HG03039 (cell line): ENCODE data around the gene CTTN.
"Not testable (repeated sequence)": the region's sequence is repeated elsewhere in the genome, so short reads cannot be mapped to it uniquely, and the experiment has no call there.

Source experiments
- ATAC-seq: cut with Tn5 transposase; IDR thresholded peaks from one replicate; pipeline ENCODE4 v1.9.1; 2021; ENCODE audit warnings: mild to moderate bottlenecking, moderate library complexity; ENCODE audit not compliant: unreplicated experiment

CTTN gene

DNA sequence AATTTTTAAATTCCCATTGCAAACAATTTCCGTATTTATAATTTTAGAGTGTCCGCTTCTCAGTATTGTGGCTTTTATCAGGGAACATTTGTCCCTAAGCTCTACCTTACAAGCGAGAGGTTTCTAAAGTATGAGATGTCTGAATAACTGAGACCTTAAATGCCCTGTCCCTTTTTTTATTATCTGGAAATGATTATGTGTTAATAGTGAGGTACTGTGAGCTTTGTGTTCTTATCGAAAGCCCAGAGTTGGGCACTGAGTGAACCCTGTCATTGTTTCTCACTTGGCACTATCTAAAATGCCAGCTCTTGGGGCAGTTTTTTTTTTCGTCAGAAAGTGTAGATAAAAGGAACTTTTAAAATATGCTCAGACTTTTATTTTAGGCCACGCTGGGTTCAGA is 9.5 kb downstream of the CTTN start:
- no peak for ATAC-seq

GRCh38 chr11:70408326-70408725 is 10.0 kb downstream of the CTTN start:
- ATAC-seq = not testable (repeated sequence)

DNA sequence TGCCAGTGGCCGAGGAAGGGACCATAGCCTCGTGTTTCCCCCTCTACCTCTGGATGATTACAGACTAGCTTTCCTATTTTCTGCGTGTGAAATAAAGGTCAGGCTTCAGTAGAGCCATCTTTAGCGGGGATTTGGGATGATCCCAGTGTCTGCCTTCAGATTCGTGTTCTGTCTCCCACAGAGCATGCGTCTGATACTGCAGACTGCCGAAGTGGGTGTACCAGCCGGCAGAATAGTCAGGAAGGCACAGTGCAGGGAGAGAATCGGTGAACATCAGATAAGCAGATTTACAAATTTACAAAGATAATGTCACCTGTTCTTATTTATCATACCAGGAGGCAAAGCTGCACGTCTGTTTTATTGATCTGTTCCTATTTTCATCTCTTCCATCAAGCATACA is 11.1 kb downstream of the CTTN start:
- no peak for ATAC-seq

DNA sequence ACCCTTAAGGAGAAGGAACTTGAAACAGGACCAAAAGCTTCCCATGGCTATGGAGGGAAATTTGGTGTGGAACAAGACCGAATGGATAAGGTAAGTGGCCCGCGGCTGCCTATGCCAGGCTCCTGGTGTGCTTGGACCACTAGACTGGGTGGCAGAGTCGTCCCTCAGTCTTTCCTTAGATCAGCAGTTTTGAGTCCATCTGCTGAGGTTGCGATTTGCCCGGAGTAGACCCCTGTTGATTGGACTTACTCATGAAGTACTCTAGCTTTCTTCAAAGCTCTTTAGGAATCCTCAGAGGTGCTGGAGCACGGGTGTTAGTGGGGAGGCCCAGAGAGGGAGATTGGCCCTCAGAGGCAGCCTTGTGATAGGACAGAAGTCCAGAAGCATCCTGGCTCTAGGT is 11.5 kb downstream of the CTTN start:
- no peak for ATAC-seq

- ATAC-seq = no peak
These were observed 12.2 kb downstream of the CTTN start for GRCh38 chr11:70410276-70411205.

- ATAC-seq = no peak
These were observed 13.6 kb downstream of the CTTN start for GRCh38 chr11:70411713-70412452.

DNA sequence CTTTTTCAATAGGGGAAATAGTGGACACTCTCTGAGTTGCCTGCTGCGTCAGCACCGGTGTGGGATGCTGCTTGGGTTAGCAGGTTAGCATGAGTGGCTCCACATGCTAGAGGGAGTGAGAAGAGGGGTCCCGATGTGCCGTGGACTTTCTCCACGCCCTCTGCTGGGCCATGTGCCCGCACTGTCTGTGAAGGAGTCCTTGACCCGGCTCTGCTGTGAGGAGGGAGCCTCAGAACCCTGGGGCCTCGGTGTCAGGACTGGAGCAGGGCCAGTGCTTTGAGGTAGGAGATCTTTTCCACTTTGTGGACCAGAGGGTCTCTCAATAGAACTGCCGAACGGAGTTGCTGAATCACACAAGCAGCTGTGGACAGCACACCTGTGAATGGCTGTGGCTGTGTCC is 14.8 kb downstream of the CTTN start:
- no peak for ATAC-seq

- no peak for ATAC-seq
These were observed 16.2 kb downstream of the CTTN start for GRCh38 chr11:70414341-70415100.

GRCh38 chr11:70415191-70415590 is 16.9 kb downstream of the CTTN start:
- no peak for ATAC-seq

DNA sequence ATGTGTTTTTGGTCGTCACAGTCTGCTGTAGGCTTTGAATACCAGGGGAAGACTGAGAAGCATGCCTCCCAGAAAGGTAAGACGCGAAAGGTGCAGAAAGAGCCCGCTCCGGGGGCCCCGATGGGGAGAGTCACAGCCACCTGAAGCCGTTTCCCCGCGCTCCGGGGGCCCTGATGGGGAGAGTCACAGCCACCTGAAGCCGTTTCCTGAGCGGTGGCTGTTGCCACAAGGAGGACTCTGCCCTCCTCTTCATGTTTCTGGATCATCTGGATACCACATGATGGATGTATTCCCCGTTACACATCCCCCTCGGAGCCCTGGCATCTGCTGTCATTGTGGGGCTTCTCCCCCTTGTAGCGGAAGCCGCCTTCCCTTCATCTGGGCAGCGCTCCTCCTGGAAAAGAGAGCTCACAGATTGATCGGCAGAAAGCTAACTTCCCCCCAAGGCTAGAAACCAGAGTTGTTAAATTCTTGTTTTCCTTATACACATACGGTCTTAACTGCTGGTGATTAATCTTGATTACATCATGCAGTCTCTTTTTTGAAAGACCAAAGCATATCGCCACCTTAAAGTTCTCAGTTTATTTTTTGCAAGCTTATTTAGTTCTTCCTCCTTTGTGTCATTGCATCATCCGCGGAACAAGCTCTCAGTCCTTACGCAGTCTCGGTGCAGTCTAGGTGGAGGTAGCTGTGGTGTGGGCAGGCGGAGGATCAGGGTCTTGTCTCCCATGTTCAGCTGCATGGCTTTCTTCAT is 17.5 kb downstream of the CTTN start:
- no peak for ATAC-seq

DNA sequence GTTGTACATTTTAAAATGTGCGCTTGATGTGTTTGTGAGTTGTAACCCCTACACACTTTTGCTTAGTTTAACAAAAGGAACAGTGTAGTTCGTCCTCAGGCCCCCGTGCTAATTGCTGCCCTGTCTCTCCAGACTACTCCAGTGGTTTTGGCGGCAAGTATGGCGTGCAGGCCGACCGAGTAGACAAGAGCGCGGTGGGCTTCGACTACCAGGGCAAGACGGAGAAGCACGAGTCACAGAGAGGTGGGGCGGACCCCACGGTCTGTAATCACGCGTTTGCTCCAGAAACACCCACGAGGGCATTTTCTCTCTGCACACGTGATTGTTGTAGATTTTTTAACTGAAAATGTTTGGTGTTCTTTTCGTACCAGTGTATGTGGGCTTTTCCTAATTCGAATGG is 18.6 kb downstream of the CTTN start:
- no peak for ATAC-seq

DNA sequence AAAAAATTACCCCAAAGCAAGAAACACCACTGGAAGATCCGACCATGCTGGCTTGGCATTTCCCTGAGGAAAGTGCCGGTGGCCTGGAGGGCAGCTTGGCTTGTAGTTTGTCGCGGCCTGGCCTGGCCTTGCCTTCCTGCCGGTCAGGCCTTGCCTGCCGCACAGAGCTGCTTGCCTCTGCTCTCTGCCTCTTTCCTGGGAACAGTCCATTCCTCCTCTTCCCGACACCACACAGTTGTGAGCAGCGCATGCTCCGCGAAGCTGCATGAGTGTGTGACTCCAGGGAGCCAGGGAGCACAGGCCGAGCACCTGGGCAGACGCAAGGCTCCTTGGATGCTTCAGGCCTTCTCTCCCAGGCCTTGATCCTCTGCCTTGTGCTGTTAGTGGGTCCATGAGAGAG is 19.8 kb downstream of the CTTN start:
- no peak for ATAC-seq

DNA sequence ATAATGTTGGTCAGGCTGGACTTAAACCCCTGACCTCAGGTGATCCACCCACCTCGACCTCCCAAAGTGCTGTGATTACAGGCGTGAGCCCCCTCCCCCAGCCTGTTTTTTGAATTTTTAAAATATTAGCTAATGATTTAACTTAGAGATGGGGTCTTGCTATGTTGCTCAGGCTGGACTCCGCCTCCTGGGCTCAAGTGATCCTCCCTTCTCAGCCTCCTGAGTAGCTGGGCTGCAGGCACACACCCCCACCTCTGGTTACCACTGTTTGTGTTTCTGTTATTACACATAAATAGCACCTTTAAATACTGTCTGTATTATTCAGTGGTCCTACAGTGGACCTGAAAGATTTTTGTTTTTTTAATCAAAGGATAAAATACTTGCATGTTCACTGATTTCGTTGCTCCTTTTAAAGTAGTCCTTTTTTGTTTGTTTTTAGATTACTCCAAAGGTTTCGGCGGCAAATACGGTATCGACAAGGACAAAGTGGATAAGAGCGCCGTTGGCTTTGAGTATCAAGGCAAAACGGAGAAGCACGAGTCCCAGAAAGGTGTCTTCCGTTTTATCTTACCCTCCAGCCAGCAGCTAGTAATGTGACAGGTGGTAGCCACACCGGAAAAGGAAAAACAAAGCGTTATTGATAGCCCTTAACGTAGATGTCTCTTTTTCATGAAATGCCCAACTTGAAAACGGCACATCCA is 21.1 kb downstream of the CTTN start:
- ATAC-seq = no peak

- ATAC-seq = no peak
These were observed 21.7 kb downstream of the CTTN start for GRCh38 chr11:70420008-70420464.

GRCh38 chr11:70420496-70420895 is 22.2 kb downstream of the CTTN start:
- no peak for ATAC-seq

GRCh38 chr11:70421123-70421522 is 22.8 kb downstream of the CTTN start:
- ATAC-seq = no peak

DNA sequence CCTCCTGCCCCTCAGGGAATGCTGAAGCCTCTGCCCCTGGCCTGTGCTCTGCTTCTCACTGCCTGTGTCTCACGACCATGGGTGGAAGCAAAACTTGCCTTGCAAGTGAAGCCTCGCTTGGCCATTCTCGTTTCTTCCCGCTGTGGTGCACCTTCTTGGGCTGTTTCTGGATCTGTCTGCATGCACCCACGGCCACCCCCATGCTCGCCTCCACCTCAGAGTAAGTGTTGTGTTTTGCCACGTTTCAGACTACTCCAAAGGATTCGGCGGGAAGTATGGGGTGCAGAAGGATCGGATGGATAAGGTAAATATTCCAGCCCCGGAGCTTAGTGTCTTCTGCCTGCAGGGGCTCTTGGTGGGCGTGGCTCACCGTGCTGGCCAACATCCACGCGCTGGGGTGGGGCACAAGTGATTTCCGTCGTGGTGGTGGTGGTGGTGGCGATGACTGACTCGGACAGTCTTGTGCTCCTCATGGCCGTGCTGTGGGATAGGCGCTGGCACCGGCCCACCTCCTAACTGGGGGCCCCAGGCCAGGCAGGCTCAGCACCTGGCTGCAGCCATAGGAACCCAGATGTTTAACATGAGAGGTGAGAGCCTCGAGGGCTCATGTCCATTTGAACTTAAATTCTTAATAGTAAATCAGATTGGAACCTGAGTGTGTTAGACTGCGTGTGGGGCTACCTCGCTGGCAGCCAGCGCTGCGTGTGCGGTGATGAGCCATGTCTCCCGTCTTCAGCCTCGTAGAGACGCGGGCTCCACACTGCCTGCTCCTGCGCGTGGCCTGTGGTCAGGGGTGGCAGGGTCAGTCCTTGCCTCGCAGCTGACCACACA is 24.6 kb downstream of the CTTN start:
- no peak for ATAC-seq

DNA sequence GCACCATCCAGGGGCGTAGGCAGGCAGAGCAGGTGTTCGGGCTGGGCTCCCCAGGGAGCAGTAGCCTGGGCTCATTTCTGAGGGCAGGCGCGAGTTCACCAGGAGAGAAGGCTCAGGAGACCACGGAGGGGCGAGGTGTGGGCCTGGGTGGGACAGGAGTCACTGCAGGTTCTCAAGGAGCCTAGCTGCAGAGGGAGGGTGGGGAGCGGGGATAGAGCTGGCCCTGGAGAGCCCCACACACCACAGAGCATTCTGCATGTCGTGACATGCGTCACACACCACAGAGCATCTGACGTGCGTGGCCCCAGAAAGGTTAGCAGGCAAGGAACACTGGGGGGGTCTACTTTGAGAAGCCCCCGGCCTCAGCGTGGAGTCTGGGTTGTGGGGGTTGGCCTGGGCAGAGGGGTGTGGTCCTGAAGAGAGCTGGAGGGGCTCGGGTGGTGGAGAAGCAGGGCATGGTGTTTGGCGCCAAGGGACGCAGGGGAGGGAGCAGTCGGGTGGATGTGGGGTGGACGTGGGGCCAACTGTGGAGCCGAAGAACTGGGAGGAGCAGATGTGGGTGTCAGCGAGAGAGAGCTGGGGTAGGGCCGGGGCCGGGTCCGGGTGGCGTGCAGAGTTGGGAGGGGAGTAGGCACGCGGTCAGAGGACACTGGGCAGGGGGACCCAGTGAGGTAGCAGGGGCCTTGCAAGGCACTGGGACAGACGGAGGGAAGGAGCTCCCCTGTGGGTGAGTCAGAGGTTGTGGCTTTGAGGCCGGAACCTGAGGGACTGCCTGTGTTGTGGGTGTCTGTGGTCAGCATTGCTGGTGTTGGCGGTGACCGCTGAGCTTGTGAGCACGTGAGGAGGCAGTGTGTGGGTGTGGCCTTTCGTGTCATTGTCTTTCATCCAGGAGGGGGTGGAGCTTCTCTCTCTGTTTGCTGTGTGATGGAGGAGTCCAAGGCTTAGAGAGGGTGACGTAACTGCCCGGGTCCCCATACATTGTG is 25.5 kb downstream of the CTTN start:
- no peak for ATAC-seq
